SK-N-MC (cell line): ENCODE results near the gene SLFN12L.

Source experiments
- EZH2 ChIP-seq: fragments of 200-600 bp; sonication (generic); IDR thresholded peaks from one replicate; pipeline ENCODE4 v1.6.1; 2017; ENCODE audit warnings: antibody characterized with exemption
- FOXP2 ChIP-seq: optimal IDR thresholded peaks from 2 replicates; pipeline ENCODE3; 2011; ENCODE audit warnings: mild to moderate bottlenecking, moderate library complexity; ENCODE audit not compliant: insufficient read depth; ENCODE audit errors: extremely low read length, control extremely low read depth
- POLR2AphosphoS5 ChIP-seq: IDR thresholded peaks from 2 replicates; pipeline ENCODE4 v1.6.1; 2012; ENCODE audit warnings: mild to moderate bottlenecking, low read depth, low read length, borderline replicate concordance

GRCh38 chr17:35448214-35448898, 89.1 kb downstream of the SLFN12L start, which contains the start of gene SLFN13:
- TF ChIP-seq POLR2AphosphoS5 (no peak), EZH2 (no peak), FOXP2 (no peak)
